ENCODE data around the gene ADAM12.
A peak's percentile ranks its signal among the peaks of the same experiment; 100 is the strongest.
"Not testable (repeated sequence)": the region's sequence is repeated elsewhere in the genome, so short reads cannot be mapped to it uniquely, and the experiment has no call there.

ADAM12 gene

DNA sequence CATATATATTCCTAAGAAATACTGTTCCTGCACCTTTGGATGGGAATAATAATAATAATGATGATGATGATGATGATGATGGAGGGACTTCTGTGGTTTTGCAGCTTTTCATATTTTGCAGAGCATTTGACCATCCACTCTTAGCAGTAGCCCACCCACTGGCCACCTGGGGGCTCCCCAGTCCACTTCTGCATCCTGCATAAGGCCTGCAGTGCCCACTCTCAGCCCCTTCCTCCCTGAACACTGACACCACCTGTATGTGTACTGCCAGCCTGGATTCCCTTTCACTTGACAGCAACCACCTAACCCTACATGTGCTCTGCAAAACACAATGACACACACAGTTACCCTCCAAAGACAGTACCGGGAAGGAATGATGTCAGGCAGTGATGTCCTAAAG lies 131.4 kb downstream of the ADAM12 start:
- DNase-seq, result no peak

DNA sequence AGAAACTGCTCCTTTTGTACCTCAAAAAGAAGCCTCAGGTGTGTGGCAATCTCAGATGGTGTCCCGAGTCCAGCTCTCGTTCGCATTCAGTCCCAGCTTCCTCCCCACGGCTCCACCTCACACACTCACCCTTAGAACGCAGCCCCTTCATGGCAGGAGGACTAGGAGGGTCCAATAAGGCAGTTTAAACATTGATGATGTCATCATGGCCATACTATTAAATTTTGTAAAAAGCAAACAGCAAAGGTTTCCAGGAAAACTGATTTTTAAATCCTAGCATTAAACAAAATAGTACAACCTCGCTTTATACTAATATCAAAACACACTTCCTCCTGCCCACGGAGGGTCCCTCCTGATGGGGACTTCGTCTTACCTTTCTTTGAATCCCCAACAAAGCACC lies 133.0 kb downstream of the ADAM12 start:
- DNase-seq, result no peak

DNA sequence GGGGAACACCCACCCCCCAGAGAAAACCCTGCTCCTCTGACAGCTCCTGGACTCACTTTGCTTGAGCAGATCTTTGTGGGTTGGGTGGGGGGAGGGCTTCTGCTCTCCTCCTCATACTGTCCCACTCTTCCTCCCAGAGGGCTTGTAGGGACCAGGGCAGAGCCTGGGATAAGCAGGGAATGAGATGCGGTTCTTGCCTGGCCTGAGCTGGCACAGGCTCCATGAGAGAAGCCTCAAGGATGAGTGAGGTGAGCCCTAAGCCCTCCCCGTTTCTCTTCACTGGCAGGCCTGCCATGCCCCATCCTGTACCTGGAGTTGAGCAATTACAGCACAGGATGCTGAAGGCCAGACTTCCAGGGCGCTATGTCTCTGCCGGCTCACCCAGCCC lies 134.7 kb downstream of the ADAM12 start:
- DNase-seq, result peak; percentile 28

DNA sequence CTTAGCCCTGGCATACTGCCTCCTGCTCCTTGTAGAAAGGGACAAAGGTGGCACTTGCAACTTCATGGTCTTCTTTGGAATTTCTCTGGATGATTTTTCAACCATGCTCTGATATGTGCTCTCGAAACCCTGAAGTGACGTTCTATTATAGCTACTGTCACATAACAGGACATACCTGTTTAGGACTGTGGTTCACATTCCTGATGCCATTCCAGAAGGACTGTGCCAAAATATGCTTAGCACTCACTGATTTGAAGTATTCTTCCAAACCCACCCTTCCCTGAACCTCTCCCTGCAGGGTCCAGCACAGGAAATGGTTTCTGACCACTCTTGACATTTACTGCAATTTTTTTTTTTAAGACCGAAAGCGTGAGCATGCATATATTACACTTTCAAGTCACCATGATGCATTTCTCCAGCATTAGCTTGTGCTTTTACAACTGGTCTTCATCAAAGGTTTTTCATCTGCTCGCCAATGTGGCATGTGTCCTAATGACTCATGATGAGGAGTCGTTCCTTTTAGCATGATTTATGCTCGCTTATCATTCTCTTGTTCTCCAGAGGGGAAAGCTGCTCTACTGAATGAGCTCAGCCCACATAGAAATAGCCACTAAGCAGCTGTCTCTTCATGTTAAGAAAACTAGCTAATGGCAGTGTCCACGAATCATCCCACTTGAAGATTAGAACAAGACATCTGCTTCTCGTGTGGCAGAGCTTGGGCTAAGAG lies 135.2 kb downstream of the ADAM12 start:
- no peak for DNase-seq

DNA sequence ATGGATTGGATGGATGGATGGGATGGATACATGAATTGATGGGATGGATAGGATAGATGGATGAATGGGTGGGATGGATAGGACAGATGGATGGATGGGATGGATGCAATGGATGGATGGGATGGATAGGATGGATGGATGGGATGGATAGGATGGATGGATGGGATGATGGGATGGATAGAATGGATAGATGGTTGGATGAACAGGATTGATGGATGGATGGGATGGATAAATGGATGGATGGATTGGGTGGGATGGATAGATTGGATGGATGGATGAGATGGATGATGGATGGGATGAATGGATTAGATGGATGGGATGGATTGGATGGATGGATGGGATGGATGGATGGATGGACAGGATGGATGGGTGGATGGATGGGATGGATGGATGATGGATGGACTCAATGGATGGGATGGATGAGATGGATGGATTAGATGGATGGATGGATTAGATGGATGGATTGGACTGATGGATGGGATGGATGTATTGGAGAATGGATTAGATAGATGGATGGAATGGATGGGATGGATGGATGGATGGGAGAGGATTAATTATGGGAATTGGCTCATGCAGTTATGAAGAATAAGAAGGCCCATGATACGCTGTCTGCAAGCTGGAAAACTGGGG lies 136.4 kb downstream of the ADAM12 start:
- DNase-seq, result no peak

DNA sequence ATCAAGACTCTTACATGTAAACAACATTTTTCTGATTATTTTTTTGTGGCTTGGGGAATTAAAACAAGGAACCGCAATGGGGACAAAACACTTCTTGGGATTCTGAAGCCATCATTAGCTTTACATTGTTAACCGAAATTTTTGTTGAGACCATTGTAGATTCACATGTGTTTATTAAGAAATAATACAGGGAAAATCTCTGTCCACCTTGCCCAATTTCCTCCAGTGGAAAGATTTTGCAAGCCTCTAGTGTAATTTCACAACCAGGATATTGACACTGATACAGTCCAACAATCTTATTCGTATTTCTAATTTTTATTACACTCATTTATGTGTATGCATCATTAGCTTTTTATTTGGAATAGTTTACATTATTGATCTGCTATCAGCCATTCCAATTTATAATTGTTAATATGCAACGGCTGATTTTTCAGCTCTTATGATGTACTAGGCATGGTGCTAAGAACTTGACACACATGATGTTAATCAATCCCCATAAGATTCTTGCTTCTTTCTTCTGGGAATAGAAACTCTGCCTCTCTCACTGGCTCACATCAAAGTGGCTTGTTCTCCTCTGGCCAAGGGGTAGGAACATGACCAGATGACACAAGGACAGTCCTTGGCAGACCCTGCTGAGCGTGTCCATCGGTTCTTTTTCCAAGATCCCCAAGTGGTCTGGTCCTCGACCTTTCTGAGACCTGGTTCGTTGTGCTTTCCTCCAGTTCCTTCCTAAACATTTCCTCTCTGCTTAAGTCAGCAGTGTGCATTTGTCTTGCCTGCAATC lies 137.6 kb downstream of the ADAM12 start:
- DNase-seq, result no peak

DNA sequence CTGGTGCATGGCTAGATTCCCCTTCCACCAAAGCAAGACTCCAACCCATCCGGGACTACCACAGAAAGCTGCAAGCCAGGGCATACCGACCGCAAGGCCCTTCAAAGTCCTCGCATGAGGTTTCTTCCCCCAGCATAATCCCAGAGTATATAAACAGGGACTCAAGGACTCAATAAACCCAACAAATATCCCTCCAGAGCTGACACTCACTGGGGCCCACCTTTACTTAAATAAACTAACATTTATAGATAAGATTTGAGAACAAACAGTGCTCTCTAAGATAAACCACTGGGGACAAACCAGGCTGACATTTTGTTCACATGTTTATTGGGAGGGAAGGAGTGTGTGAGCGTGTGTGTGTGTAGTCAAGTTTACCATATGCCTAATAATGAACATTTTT lies 138.2 kb downstream of the ADAM12 start:
- no peak for DNase-seq

DNA sequence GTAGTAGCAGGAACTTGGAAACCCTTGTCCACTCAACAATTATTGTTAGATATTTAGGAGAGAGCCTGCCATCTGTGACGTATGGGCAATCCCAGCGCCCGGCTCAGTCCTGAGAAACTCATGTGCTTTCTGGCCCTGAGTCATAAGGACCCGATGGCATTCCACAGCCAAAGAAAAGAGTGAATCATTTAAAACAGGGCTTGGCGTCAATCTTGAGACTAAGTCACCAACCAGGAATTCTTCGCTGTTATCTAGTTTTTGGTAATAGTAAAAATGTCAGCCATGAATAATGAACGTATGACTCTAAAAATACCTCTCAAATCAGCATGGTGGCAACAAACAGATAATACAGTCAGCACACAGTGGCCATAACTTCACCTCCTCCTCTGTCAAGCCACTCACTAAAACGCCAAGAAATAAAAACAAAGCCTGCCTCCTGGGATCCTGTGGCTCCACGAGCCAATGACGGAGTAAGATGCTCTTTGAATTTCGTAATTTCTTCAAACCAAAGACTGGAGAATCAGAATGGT lies 140.8 kb downstream of the ADAM12 start:
- DNase-seq, result no peak

DNA sequence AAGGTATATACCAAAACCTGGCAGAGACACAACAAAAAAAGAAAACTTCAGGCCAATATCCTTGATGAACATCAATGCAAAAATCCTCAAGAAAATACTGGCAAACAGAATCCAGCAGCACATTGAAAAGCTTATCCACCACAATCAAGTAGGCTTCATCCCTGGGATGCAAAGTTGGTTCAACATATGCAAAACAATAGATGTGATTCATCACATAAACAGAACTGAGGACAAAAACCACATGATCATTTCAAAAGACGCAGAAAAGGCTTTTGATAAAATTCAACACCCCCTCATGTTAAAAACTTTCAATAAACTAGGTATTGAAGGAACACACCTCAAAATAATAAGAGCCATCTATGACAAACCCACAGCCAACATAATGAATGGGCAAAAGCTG lies 141.9 kb downstream of the ADAM12 start:
- not testable (repeated sequence) for DNase-seq

DNA sequence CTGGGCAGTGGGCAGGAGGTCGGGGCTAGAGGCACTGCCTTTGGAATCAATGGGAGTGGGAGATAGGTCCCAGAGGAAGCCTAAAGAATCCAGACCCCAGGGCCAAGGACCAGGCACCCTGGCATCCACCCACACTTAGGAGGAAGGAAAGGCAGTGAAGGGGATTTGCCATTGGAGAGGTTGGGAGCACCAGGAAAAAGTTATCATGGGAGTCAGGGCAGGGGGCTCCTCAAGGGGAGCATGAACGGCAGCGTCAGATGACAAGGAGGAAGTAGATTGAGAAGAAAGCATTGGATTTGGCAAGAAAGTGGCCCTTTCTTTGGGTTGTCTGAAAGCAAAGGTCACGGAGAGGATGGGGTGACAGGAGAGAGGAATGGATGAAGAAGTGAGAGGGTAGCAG lies 142.8 kb downstream of the ADAM12 start:
- no peak for DNase-seq

DNA sequence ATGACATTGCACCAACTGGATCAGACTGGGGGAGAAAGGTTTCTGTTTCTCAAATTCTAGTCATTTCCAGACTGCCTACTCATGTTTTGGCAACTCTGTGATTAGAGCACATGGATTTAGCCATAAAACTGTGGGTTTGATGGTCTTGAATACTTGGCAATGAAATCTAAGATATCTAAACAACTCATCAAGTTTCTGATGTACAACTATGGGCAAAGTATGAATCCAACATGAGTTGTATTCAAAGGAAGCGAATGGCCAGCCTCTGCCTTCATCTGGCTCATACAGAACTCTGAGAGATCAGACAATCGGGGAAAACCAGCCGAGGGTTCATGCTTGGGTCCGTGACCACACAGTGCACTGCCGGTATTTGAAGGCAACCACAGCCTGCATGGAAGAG lies 144.3 kb downstream of the ADAM12 start:
- DNase-seq, result no peak

DNA sequence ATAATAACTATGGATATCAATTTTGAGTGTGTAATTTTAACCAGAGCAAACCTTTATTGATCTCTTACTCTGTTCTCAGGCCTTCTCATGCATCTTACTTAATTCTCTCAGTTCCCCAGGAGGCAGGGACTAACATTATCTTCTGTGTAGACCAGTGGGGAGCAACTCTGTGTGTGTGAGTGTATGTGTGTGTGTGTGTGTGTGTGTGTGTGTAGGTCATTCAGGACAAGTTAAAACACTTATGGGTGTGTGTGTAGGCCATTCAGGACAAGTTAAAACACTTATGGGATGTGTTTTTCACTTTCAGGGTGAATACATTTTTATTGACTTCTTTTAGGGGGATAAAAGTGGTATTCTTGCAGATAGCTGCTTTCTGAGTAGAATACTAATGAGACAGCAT lies 145.0 kb downstream of the ADAM12 start:
- DNase-seq, result no peak

DNA sequence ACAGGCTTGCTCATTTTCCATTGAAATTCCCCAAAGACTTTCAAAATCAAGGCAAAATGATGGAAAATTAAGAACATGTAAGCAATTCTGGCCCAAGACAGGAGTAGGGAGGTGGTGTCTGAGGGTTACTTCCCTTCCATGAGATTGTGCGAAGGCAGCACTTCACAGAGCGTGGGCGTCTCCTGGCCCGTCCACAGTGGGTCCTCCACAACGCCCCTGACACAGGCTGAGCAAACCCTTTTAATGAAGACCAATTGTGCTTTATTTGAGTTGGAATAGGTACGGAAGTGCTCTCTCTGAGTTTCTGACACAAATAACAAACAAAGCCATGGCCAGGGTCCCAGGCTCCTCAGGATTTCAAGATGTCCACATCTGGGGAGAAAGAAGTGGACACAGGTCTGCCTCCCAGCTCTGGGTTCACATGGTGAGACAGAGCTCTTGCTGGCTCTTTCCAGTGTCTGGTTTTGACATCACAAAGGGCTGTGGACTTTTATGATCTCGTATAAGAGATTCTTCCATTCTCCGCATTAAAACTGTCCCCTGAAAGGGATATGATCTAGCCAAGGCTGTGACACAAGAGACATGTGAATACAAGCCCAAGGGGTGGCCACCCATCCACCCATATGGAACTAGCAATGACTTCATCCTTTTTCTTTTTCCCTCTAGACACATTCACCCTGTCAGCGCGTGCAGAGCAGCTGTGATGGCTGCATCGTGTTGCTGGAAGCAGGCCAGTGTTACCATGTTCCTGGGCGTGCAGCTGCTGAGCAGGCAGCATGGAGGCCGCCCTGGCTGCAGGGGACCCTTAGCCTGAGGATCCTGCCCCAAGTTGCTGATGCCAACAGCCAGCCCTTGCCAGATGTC lies 145.6 kb downstream of the ADAM12 start:
- peak; percentile 48 for DNase-seq

DNA sequence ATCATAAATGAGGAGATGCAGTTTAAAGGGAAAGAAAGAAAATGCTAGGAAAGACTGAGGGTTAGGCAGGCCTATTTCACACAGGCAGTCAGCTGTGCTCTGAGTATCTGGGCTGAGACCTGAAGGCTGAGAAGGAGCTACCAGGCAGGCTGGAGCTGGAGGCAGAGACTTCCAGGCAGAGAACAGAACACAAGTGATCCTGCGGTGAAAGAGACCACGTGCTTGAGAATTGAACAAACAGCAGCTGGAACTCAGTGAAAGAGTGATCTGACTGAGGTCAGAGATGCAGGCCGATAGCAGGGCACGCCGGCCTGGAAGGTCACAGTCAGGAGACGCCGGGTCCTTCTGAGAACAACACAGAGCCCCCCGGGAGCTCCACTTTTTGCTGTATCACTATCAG lies 147.8 kb downstream of the ADAM12 start:
- DNase-seq, result peak; percentile 46

DNA sequence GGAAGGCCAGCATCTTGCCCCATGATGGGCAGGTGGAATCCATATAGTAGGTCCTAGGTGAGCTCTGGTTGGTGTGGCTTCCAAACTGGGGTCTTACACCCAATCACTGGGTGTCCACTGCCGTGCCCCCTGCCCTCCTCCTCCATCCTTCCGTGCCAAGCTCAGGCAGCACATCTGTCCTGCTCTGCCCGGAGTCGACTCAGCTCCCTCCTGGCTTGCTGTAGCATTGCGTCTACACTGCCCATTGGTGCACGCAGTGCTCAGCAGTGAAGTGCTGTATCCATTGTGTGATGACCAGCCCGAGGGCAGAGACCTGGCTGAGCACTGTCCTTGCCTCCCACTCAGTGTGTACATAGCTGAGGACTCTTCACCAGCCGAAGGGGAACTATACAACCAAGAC lies 148.4 kb downstream of the ADAM12 start:
- DNase-seq, result no peak

DNA sequence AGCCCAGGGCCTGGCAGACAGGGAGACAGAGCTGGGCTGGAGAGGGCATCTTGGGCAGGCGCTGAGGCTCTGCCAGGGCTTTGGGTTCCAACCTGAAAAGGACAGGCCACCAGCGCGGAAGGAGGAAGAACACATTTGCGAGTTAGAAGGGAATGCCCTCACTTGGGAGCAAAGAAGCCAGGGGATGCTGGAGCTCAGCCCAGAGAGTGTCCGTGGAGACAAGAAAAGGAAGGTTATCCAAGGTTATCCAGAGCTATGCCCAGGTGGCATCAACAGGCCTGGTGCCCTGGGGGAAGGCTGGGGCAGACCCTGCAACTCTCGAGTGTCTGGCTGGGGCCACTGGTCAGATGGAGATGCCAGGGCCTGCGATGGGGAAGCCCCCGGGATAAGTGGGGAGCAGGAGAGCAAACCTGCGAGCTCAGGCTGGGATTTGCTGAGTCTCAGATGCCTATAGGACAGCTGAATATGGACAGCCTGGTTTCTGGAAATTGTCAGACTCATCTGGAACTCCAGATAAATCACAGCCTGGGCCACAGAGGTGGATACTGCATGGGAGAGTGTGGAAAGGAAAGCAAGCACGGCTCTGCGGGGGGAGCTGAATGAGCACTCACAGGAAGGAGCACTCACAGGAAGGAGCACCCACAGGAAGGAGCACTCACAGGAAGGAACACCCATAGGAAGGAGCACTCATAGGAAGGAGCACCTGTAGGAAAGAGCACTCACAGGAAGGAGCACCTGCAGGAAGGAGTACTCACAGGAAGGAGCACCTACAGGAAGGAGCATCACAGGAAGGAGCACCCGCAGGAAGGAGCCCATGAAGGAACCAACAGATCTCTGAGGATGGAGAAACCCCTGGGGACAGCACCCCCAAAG lies 152.1 kb downstream of the ADAM12 start:
- no peak for DNase-seq

DNA sequence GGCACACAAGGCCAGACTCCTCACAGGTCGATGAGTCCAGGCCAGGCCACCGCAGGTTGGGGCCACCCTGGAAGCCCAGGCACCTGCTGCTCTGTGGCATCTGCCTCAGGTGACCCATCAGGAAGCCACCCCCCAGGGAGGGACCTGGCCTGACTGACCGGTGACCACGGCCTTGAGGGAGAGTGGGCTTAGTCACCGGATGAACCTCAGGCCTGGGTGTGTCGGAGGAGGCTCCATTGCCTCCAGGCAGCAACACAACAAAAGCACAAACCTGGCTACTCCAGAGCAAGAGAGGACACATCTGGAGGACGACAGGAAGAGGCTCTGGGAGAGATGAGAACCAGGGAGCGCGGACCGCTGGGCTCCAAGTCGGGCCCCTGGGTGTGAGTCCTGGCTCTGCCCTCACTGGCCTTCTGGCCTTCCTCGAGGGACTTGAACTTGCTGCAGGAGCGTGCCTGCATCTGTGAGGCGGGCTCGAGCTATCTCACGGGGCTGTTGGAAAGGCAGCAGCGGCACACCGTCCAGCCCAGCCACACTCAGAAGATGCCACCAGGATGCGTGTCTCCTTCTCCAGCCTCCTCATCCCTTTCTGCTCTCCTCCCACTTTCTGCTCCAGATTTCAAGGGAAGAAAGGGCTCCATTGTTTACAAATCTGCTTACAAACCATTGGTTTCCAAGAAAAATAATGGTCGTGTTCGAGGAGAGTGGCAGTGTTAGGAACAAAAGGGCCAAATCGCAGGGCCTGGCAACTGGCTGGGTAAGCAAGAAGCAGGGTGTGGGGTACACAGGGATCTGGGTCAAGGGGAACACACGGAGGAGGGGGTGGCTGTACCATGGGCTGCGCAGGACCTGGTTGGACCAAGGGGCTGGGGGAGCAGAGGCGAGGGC lies 152.9 kb downstream of the ADAM12 start:
- DNase-seq, result no peak

DNA sequence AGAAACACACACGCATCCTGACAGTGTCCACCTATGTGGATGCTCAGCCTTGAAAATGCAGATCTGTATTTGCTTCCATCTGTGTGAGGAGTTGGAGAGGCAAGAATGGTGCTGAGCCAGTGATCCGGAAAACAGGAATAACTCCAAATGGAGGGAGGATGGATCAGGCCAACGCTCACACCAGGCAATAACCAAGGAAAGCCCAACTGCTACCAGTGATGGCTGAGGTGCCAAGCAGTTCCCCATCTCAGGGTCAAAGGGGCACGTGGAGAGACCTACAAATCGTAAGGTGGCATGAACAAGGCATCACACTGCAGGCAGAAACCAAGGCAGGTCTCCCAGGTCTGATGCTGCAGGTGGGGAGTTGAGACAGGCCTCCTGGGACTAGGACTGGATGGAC lies 153.6 kb downstream of the ADAM12 start:
- DNase-seq, result no peak

DNA sequence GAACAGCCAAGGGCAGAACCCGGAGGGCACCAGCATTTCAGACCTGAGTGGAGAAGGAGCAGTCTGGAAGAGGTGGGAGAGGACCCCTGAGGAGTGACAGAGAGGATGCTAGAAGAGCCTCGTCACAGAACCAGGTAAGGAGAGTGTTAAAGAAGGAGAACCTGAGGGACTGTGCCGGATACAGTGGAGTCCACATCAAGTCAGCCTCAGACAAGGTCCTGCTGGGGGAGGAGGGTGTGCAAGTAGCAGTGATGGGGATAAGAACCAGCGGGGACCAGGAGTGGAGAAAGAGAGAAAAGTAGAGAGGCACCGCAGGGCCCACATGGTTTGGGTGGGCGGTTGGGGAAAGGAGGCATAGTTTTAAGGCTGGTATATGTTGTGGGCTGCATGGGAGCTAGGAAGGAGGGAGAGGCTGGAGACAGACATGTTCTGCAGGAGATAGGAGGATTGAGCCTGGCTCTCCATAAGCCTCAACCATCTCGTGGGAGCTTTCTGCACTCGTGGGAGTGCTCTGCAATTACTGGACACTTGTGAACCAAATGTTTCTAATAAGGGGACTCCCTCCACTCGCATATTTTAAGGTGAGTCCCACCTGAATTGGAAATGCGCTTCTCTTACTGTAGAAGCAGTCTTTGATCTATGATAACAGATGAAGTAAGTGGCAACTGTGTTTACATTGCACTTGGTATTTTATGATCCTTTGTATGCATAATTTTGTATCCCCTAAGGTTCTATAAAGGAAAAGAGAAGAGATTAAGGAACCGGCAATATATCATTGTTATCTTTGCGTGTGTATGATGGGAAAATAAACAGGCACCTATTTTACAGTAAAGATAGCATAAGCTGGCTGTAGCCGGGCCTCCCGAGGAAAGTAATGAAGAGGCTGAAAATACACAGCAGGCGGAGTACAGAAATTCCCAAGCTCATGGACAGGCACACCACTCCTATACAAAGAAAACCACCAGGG lies 154.8 kb downstream of the ADAM12 start:
- DNase-seq, result no peak

DNA sequence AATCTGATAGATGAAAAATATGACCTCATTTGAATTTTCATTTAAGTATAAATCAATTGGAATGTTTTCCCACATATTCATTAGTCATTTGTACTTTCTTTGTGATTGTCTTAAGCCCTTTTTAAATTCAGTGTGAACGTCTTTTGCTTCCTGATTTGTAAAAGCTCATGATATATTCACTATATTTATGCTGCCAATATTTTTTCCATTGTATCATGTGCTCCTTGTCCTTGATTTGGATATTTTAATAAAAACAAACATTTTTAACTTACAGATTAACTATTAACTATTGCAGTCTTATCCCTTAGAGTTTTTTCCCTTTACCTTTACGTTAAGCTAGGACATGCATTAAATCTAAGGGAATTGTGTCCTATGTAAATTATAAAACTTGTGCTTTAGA lies 157.7 kb downstream of the ADAM12 start:
- no peak for DNase-seq
